ENCODE measurements around the gene U2AF1L4.

Gene U2AF1L4

GRCh38 chr19:35793381-35794165 lies 48.4 kb upstream of the U2AF1L4 start:
- no peak overlapping the region for H3K27ac ChIP-seq (ENCODE audit: extremely low read depth, low read depth, low read length)
- no peak for TF ChIP-seq ZNF175 (tag by site-specific recombination; IDR thresholded peaks at IDR 0.05)
- TF ChIP-seq ZNF549 (tag by site-specific recombination; IDR thresholded peaks at IDR 0.05) = no peak
- peak; percentile 15; the same call in 1 of the 2 replicates for TF ChIP-seq ZNF398 (tag by site-specific recombination; IDR thresholded peaks at IDR 0.05)
- no peak overlapping the region for H3K4me3 ChIP-seq (ENCODE audit: low read depth, low read length)
- CTCF ChIA-PET = interaction anchor here (1.4 kb wide), 1 partner anchor 26 kb away, joined by 5 read pairs; no protein-coding TSS in a partner anchor
- no peaks in the 10 kb centered on the region for H3K4me1 ChIP-seq (ENCODE audit: control insufficient read depth, insufficient read depth, low read length)
- POLR2A ChIA-PET = interaction anchor here (0.7 kb wide), 1 partner anchor 1578 kb away, joined by 7 read pairs; the partner anchor contains the start of gene ZNF527
- no peaks in the 10 kb centered on the region; a peak in 1 of 3 replicates for H3K36me3 ChIP-seq (ENCODE audit: control insufficient read depth in 2 of 2, insufficient read depth in 1 of 2, low read length in 2 of 2)
- no peaks in the 10 kb centered on the region for H3K9me3 ChIP-seq (ENCODE audit: control insufficient read depth, insufficient read depth, low read depth, low read length)

DNA sequence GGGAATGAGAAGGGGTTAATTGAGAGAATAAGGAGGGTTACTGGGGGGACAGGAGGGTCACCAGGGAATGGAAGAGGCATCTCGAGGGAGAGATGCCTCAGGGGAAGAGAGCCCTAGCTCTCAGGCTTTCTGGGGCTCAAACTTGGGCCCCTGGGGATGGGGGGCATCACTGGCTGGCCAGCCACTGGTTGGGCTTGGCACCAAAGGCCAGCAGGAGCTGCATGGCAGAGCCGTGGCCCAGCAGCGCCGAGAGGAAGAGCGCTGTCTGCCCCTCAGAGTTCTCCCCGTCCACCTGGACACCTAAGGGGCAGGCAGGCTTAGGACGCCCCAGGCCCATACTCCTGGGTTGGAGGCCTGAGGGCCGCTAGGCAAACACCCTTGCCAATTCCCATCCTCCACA lies 47.7 kb upstream of the U2AF1L4 start:
- Histone ChIP-seq H3K4me1 (ENCODE audit: control insufficient read depth, insufficient read depth, low read length) (no peaks in the 10 kb centered on the region), H3K9me3 (ENCODE audit: control insufficient read depth, insufficient read depth, low read depth, low read length) (no peaks in the 10 kb centered on the region), H3K4me3 (ENCODE audit: low read depth, low read length) (no peak overlapping the region), H3K27ac (ENCODE audit: extremely low read depth, low read depth, low read length) (no peak overlapping the region), H3K36me3 (ENCODE audit: control insufficient read depth in 2 of 2, insufficient read depth in 1 of 2, low read length in 2 of 2) (no peaks in the 10 kb centered on the region; a peak in 1 of 3 replicates)
- TF ChIP-seq ZNF274 (IDR thresholded peaks at IDR 0.05; ENCODE audit: low read length) (no peak), ZNF274 (tag by site-specific recombination; IDR thresholded peaks at IDR 0.05; ENCODE audit: borderline replicate concordance) (no peak), ZNF449 (tag by site-specific recombination; IDR thresholded peaks at IDR 0.05) (peak; percentile 93), ZNF335 (tag by site-specific recombination; conservative IDR thresholded peaks at IDR 0.05) (0 out of 2 replicates have a peak, but pooled peaks have one; percentile 15)
- ChIA-PET CTCF (interaction anchor here (1.0 kb wide), 1 partner anchor 9 kb away, joined by 4 read pairs; no protein-coding TSS in a partner anchor), POLR2A (no interaction called here)

DNA sequence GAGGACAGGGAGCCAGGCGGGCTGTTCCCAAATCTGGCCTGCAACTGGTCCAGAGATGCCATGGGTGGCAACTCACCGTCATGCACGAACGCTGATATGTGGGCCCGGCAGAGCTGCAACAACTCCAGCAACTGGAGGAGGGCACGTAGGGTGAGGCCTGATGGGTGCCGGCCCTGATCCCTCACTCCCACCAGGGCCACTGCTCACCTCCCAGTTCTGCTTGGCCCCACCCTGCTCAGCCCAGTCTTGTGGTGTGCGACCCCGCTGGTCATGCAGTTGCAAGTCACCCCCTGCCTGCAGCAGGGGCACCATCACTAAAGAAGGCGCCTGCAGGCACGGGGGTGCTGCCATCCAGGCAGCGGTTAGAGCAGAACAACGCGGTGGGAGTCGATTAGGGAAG lies 47.1 kb upstream of the U2AF1L4 start:
- Histone ChIP-seq H3K4me3 (ENCODE audit: low read depth, low read length) (no peak overlapping the region), H3K4me1 (ENCODE audit: control insufficient read depth, insufficient read depth, low read length) (no peaks in the 10 kb centered on the region), H3K27ac (ENCODE audit: extremely low read depth, low read depth, low read length) (no peak overlapping the region), H3K36me3 (ENCODE audit: control insufficient read depth in 2 of 2, insufficient read depth in 1 of 2, low read length in 2 of 2) (no peaks in the 10 kb centered on the region; a peak in 1 of 3 replicates), H3K9me3 (ENCODE audit: control insufficient read depth, insufficient read depth, low read depth, low read length) (no peaks in the 10 kb centered on the region)
- ChIA-PET CTCF (interaction anchor here (0.6 to 1.0 kb wide), 2 partner anchors 10 to 43 kb away, joined by 3 to 4 read pairs; no protein-coding TSS in a partner anchor), POLR2A (no interaction called here)
- TF ChIP-seq ZIC2 (tag by site-specific recombination; IDR thresholded peaks at IDR 0.05) (0 out of 2 replicates have a peak, but pooled peaks have one; percentile 14), ZNF37A (tag by site-specific recombination; IDR thresholded peaks at IDR 0.05) (no peak), ZNF692 (tag by site-specific recombination; IDR thresholded peaks at IDR 0.05) (peak; percentile 39; the same call in 1 of the 2 replicates), ZNF391 (tag by site-specific recombination; IDR thresholded peaks at IDR 0.05; ENCODE audit: borderline replicate concordance, low read depth) (no peak)
- TF ChIP-seq, protein P1, sequence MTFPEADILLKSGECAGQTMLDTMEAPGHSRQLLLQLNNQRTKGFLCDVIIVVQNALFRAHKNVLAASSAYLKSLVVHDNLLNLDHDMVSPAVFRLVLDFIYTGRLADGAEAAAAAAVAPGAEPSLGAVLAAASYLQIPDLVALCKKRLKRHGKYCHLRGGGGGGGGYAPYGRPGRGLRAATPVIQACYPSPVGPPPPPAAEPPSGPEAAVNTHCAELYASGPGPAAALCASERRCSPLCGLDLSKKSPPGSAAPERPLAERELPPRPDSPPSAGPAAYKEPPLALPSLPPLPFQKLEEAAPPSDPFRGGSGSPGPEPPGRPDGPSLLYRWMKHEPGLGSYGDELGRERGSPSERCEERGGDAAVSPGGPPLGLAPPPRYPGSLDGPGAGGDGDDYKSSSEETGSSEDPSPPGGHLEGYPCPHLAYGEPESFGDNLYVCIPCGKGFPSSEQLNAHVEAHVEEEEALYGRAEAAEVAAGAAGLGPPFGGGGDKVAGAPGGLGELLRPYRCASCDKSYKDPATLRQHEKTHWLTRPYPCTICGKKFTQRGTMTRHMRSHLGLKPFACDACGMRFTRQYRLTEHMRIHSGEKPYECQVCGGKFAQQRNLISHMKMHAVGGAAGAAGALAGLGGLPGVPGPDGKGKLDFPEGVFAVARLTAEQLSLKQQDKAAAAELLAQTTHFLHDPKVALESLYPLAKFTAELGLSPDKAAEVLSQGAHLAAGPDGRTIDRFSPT (tag by site-specific recombination; IDR thresholded peaks at IDR 0.05) = 0 out of 2 replicates have a peak, but pooled peaks have one; percentile 21

Measured in HEK293 (cell line).